Measurements from ENCODE around the gene PRMT7. TPM values are rescaled to one million over a fixed set of nuclear protein-coding genes. Genes with fewer than 3 reads are reported as not detected.
A peak's percentile ranks its signal among the peaks of the same experiment; 100 is the strongest.

Gene PRMT7
- total RNA-seq, 4 donors from 2014 or later: 74.1 to 91.5 (median 78.0) TPM

DNA sequence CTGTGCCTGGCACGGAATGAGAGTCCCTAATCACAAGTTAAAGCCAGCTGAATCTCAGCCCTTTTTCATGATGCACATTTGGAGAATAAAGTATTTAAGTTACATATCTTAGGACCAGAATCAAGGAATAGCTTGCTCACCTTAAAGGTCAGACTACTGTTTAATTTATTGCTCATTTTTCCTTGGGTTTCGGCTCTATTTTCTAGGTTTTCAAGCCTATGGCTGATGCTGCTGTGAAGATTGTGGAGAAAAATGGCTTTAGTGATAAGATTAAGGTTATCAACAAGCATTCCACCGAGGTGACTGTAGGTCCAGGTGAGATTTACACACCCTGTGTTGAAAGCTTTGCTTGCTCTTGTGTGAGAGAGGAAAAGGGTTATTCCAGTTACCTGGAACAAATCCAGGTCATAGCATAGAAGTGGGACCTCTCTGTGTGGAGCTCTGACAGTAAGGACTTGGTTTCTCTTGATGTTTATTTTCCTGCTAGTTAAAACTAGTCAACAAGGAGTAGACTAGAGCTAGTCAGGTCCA, 18.1 kb downstream of the PRMT7 start:
- 52 to 55% methylated on average over 3 of the region's 3 CpGs for whole genome bisulfite sequencing, 2 donors

GRCh38 chr16:68331879-68332410, 21.1 kb downstream of the PRMT7 start:
- 19 to 21% methylated on average over 4 of the region's 4 CpGs for WGBS, 2 donors
- Histone ChIP-seq H3K36me3 (peaks cover 0 to 47% (median 0%) of the 10 kb centered on the region in 3 donors), H3K9me3 (no peaks in the 10 kb centered on the region), H3K4me3 (no peak overlapping the region), H3K27me3 (no peaks in the 10 kb centered on the region), H3K4me1 (peaks cover 0 to 37% (median 16%) of the 10 kb centered on the region in 4 donors), H3K27ac (peak overlapping the region in 2 of 4 donors; percentile 47 to 56)
- DNase-seq (ENCODE audit: low spot score in 2 of 2): no peak
- TF ChIP-seq CTCF (IDR thresholded peaks at IDR 0.05) (no peak), EP300 (IDR thresholded peaks at IDR 0.05) (no peak), POLR2A (IDR thresholded peaks at IDR 0.05) (no peak)

More for the DNA sequence above, 18.1 kb downstream of the PRMT7 start:
- TF ChIP-seq EP300 (IDR thresholded peaks at IDR 0.05) (no peak), POLR2A (IDR thresholded peaks at IDR 0.05) (no peak), CTCF (IDR thresholded peaks at IDR 0.05) (no peak)
- DNase-seq (ENCODE audit: low spot score in 2 of 2): no peak
- no peaks in the 10 kb centered on the region for H3K9me3 ChIP-seq
- no peaks in the 10 kb centered on the region for H3K27me3 ChIP-seq
- H3K36me3 ChIP-seq: peaks cover 3 to 56% (median 7%) of the 10 kb centered on the region in 3 donors
- no peak overlapping the region for H3K27ac ChIP-seq
- peaks cover 0 to 30% (median 16%) of the 10 kb centered on the region in 4 donors for H3K4me1 ChIP-seq
- no peak overlapping the region for H3K4me3 ChIP-seq

- TF ChIP-seq EP300 (IDR thresholded peaks at IDR 0.05) (peak in 1 of 2 donors; percentile 58), POLR2A (IDR thresholded peaks at IDR 0.05) (no peak), CTCF (IDR thresholded peaks at IDR 0.05) (no peak)
- peak overlapping the region in 2 of 4 donors; percentile 47 to 56 for H3K27ac ChIP-seq
- H3K4me3 ChIP-seq: no peak overlapping the region
- H3K27me3 ChIP-seq: no peaks in the 10 kb centered on the region
- peaks cover 0 to 48% (median 0%) of the 10 kb centered on the region in 3 donors for H3K36me3 ChIP-seq
- H3K9me3 ChIP-seq: no peaks in the 10 kb centered on the region
- DNase-seq (ENCODE audit: low spot score in 2 of 2): peak in 1 of 2 donors; percentile 47
- 48 to 49% methylated on average over 7 of the region's 7 CpGs for WGBS, 2 donors
- H3K4me1 ChIP-seq: peaks cover 0 to 37% (median 16%) of the 10 kb centered on the region in 4 donors
Measured at GRCh38 chr16:68332411-68333121, 21.7 kb downstream of the PRMT7 start.

- peaks cover 0 to 61% (median 10%) of the 10 kb centered on the region in 3 donors for H3K36me3 ChIP-seq
- no peak for DNase-seq (ENCODE audit: low spot score in 2 of 2)
Measured at GRCh38 chr16:68335175-68335574, 24.4 kb downstream of the PRMT7 start.

More at GRCh38 chr16:68335175-68335574, 24.4 kb downstream of the PRMT7 start:
- Histone ChIP-seq H3K9me3 (no peaks in the 10 kb centered on the region), H3K4me1 (peaks cover 0 to 31% (median 16%) of the 10 kb centered on the region in 4 donors), H3K27ac (peak overlapping the region in 1 of 4 donors; percentile 30), H3K4me3 (no peak overlapping the region), H3K27me3 (no peaks in the 10 kb centered on the region)
- WGBS, 2 donors: 80% methylated on average over 5 of the region's 5 CpGs
- TF ChIP-seq POLR2A (IDR thresholded peaks at IDR 0.05) (no peak), EP300 (IDR thresholded peaks at IDR 0.05) (no peak), CTCF (IDR thresholded peaks at IDR 0.05) (no peak)
